K562 (cell line): ENCODE measurements around the gene POLD4. TPM values are rescaled to one million over a fixed set of nuclear protein-coding genes. Genes with fewer than 3 reads are reported as not detected.

Experiments used
- ATAC-seq: fragments of 200-7000 bp; cut with Tn5 transposase; 3 replicates; pipeline ENCODE4 v1.9.1; 2020; ENCODE audit warnings: moderate library complexity
- BruUV-seq: library from RNA; stranded (reverse); fragments of 400-500 nt; replicated peaks from 2 replicates; lab custom pipeline; 2021; lab: Mats Ljungman, UMichigan
- CTCF ChIA-PET: fragments of 300-600 bp; formaldehyde crosslinking; extraction: SDS; loops from one replicate; lab custom pipeline; 2021; ENCODE audit warnings: low intra/inter-chr PET ratio; lab: Yijun Ruan, JAX
- POLR2A ChIA-PET: fragments of 300-600, 350-650 bp; sonication (Branson Sonifier 250); formaldehyde crosslinking; extraction: SDS; loops from one replicate; lab custom pipeline; 2021; ENCODE audit warnings: antibody characterized with exemption, inconsistent platforms; lab: Yijun Ruan, JAX
- DNase-seq, 4 experiments: peaks; one replicate each; pipeline versions ENCODE4 v3.0.0 to v3.0.0-alpha.2; 2011 to 2018; ENCODE audit warnings: low spot score in 3 of 4, mixed read lengths in 3 of 4; ENCODE audit errors: extremely low read depth in 1 of 4
- FAIRE-seq: peaks from 2 replicates; lab custom pipeline; 2011; peaks lifted over from hg19 to GRCh38; lab: Jason Lieb, UNC
- H2AFZ ChIP-seq: 2 replicates; pipeline ENCODE4 v1.6.0; 2011; ENCODE audit warnings: low read depth, low read length, control low read depth, inconsistent platforms
- H3K27ac ChIP-seq: fragments of 200-600 bp; 3 replicates; pipeline ENCODE4 v1.8.0; 2011; ENCODE audit warnings: low read depth, mild to moderate bottlenecking, control low read depth, inconsistent platforms, low read length, moderate library complexity, mixed read lengths; ENCODE audit errors: extremely low read depth
- H3K27me3 ChIP-seq, 2 experiments: fragments of 300-600 bp in 1 of 2; 2 replicates in 1 of 2; 3 replicates in 1 of 2; pipeline versions ENCODE4 v1.6.0 to v1.8.0; 2011; ENCODE audit warnings: inconsistent platforms in 2 of 2, low read length in 2 of 2, mild to moderate bottlenecking in 1 of 2, mixed read lengths in 1 of 2, moderate library complexity in 1 of 2; ENCODE audit not compliant: control insufficient read depth in 2 of 2, insufficient read depth in 2 of 2
- H3K36me3 ChIP-seq: fragments of 300-600 bp; 3 replicates; pipeline ENCODE4 v1.8.0; 2011; ENCODE audit warnings: mild to moderate bottlenecking, low read length, inconsistent platforms; ENCODE audit not compliant: control insufficient read depth, insufficient read depth
- H3K4me1 ChIP-seq, 2 experiments: fragments of 200-600 bp in 1 of 2; replicated peaks in 1 of 2; 2 replicates in 1 of 2; 3 replicates in 1 of 2; pipeline versions ENCODE4 v1.5.1 to v1.8.0; 2011; ENCODE audit warnings: inconsistent platforms in 2 of 2, low read length in 2 of 2, mild to moderate bottlenecking in 1 of 2, mixed read lengths in 1 of 2, moderate library complexity in 1 of 2; ENCODE audit not compliant: control insufficient read depth in 2 of 2, insufficient read depth in 2 of 2
- H3K4me2 ChIP-seq: 2 replicates; pipeline ENCODE4 v1.6.1; 2011; ENCODE audit warnings: low read length, control low read depth, inconsistent platforms, mixed read lengths; ENCODE audit not compliant: insufficient read depth
- H3K4me3 ChIP-seq: fragments of 200-600 bp; sonication (generic), shearing (Covaris generic); 2 replicates; pipeline ENCODE4 v1.5.1; 2016; ENCODE audit warnings: control low read depth, inconsistent platforms
- H3K79me2 ChIP-seq: fragments of 200-600 bp; 3 replicates; pipeline ENCODE4 v1.8.0; 2011; ENCODE audit warnings: low read length, inconsistent platforms; ENCODE audit not compliant: control insufficient read depth, insufficient read depth
- H3K9ac ChIP-seq, 2 experiments: 2 replicates each; pipeline versions ENCODE4 v1.6.0 to v1.6.1; 2011; ENCODE audit warnings: low read depth in 2 of 2, low read length in 2 of 2, control low read depth in 1 of 2, inconsistent platforms in 1 of 2, mild to moderate bottlenecking in 1 of 2, mixed read lengths in 1 of 2; ENCODE audit not compliant: insufficient read depth in 1 of 2
- H3K9me1 ChIP-seq: one replicate; pipeline ENCODE4 v1.6.0; 2011; ENCODE audit warnings: inconsistent platforms, mild to moderate bottlenecking, low read length, moderate library complexity; ENCODE audit not compliant: control insufficient read depth, insufficient read depth
- H3K9me3 ChIP-seq: replicated peaks from 2 replicates; pipeline ENCODE4 v1.5.1; 2011; ENCODE audit warnings: low read depth, low read length, inconsistent platforms; ENCODE audit not compliant: control insufficient read depth, insufficient read depth
- H4K20me1 ChIP-seq: replicated peaks from 2 replicates; pipeline ENCODE4 v1.6.1; 2011; ENCODE audit warnings: low read length, inconsistent platforms, mixed read lengths; ENCODE audit not compliant: control insufficient read depth, insufficient read depth
- BRCA1 ChIP-seq, 2 experiments: fragments of 450-650 bp in 1 of 2; sonication (generic) in 1 of 2; formaldehyde crosslinking in 1 of 2; IDR thresholded peaks; 2 replicates each; pipeline versions ENCODE4 v1.5.0 to v1.6.1; 2017 to 2020; ENCODE audit warnings: mild to moderate bottlenecking in 1 of 2, missing genetic modification reagents in 1 of 2
- CCAR2 ChIP-seq: fragments of 200-400 bp; formaldehyde crosslinking; IDR thresholded peaks from 2 replicates; pipeline ENCODE4 v1.6.1; 2017; ENCODE audit warnings: mild to moderate bottlenecking, low read depth, low read length
- FIP1L1 ChIP-seq: fragments of 200-400 bp; formaldehyde crosslinking; IDR thresholded peaks from 2 replicates; pipeline ENCODE4 v1.6.1; 2018; ENCODE audit warnings: mild to moderate bottlenecking, low read depth, low read length; ENCODE audit not compliant: poor library complexity, severe bottlenecking
- HDAC1 ChIP-seq, 2 experiments: fragments of 450-650 bp; IDR thresholded peaks; 2 replicates each; pipeline ENCODE4 v1.6.1; 2016 to 2017; ENCODE audit warnings: inconsistent platforms in 1 of 2, mild to moderate bottlenecking in 1 of 2, moderate library complexity in 1 of 2
- HMGN3 ChIP-seq: IDR thresholded peaks from 2 replicates; pipeline ENCODE4 v1.6.1; 2011; ENCODE audit warnings: borderline replicate concordance, low read depth, mild to moderate bottlenecking, mixed read lengths, low read length; ENCODE audit not compliant: insufficient read length; ENCODE audit errors: extremely low read depth
- PHF8 ChIP-seq: fragments of 200-600 bp; sonication (generic); IDR thresholded peaks from 2 replicates; pipeline ENCODE4 v1.6.1; 2012; ENCODE audit warnings: mixed run types, mild to moderate bottlenecking, inconsistent platforms, low read length, moderate library complexity, borderline replicate concordance
- RBM14 ChIP-seq: fragments of 200-400 bp; formaldehyde crosslinking; IDR thresholded peaks from 2 replicates; pipeline ENCODE4 v1.6.1; 2018; ENCODE audit warnings: low read depth, mild to moderate bottlenecking, low read length, moderate library complexity, borderline replicate concordance; ENCODE audit not compliant: insufficient read depth
- ZEB2 ChIP-seq: fragments of 450-650 bp; IDR thresholded peaks from 2 replicates; pipeline ENCODE4 v1.6.1; 2016
- ZNF124 ChIP-seq: sonication (generic); formaldehyde crosslinking; IDR thresholded peaks from 2 replicates; pipeline ENCODE4 v1.8.1; 2022; ENCODE audit warnings: missing genetic modification reagents
- ZNF197 ChIP-seq: fragments of 200-800 bp; sonication (Bioruptor generic); IDR thresholded peaks from 2 replicates; pipeline ENCODE4 v1.6.1; 2016; ENCODE audit warnings: low read depth, missing genetic modification characterization, missing compliant biosample characterization
- ZNF232 ChIP-seq: sonication (generic); formaldehyde crosslinking; IDR thresholded peaks from 2 replicates; pipeline ENCODE4 v1.8.0; 2022; ENCODE audit warnings: mild to moderate bottlenecking, missing genetic modification reagents
- ZNF263 ChIP-seq: sonication (generic); formaldehyde crosslinking; IDR thresholded peaks from 2 replicates; pipeline ENCODE4 v1.8.0; 2022; ENCODE audit warnings: mild to moderate bottlenecking, missing genetic modification reagents, borderline replicate concordance
- WGBS: fragments of 100-300 bp; shearing (Covaris generic); methylation state at CpG from one replicate; pipeline ENCODE4 v1.1.6; 2016; ENCODE audit warnings: low coverage, mixed read lengths; ENCODE audit not compliant: insufficient coverage; ENCODE audit errors: missing lambda C conversion rate; 5-methylcytosine and 5-hydroxymethylcytosine counted together
- in situ Hi-C: fragments of 300-500 bp; cut with MboI; formaldehyde crosslinking; loops from 4 replicates; pipeline ENCODE4 v1.15.0; 2018; ENCODE audit warnings: inconsistent platforms, mixed read lengths
- intact Hi-C: fragments of 100-400 bp; cut with micrococcal nuclease; formaldehyde crosslinking; loops from 2 replicates; pipeline ENCODE4 v1.14.2; 2022
- polyA plus RNA-seq, 8 experiments: library from polyadenylated mRNA; depleted of rRNA in 4 of 8; stranded (reverse) in 5 of 8; unstranded in 3 of 8; fragments of >200 nt; fragmentation: Nextera tagmentation in 2 of 8; fragmentation: Illumina TruSeq in 1 of 8; extraction: Ambion mirVana in 2 of 8; extraction: Trizol in 1 of 8; gene quantifications; 2 replicates each; pipeline versions ENCODE4 v1.2.1 to v1.2.3, GENCODE V29; 2011 to 2014; ENCODE audit warnings: inconsistent platforms in 1 of 8, missing spikeins in 1 of 8
- total RNA-seq, 7 experiments: library from RNA; depleted of rRNA in 6 of 7; stranded (reverse); fragments of >200 nt in 6 of 7; fragmentation: Illumina TruSeq in 2 of 7; extraction: Trizol in 2 of 7; gene quantifications; 2 replicates each; pipeline versions ENCODE4 v1.2.1 to v1.2.3, GENCODE V29; 2011 to 2021; ENCODE audit warnings: low replicate concordance in 1 of 7
- TF ChIP-seq, protein P1 (sequence below): sonication (generic); formaldehyde crosslinking; IDR thresholded peaks from 2 replicates; pipeline ENCODE4 v1.8.1; 2023; ENCODE audit warnings: mild to moderate bottlenecking, missing genetic modification reagents
- TF ChIP-seq, protein P2 (sequence below): sonication (generic); formaldehyde crosslinking; IDR thresholded peaks from 2 replicates; pipeline ENCODE4 v1.8.1; 2023; ENCODE audit warnings: mild to moderate bottlenecking, missing genetic modification reagents, moderate library complexity

Gene POLD4
- total and polyA plus RNA-seq, 9 of the 15 experiments (the other 6 are each of a cell fraction or from before 2014, with no cell fraction given): 5.8 to 64.5 (median 18.3) TPM

- peak overlapping the region; percentile 95 for H2AFZ ChIP-seq
- ChIA-PET CTCF (interaction anchor here (0.9 to 3.1 kb wide), 8 partner anchors 28 to 263 kb away, joined by 3 to 35 read pairs (median 8); partner anchors contain the start of genes ANKRD13D and GRK2), POLR2A (interaction anchor here (0.6 to 1.7 kb wide), 20 partner anchors 10 to 850 kb away, joined by 3 to 10 read pairs (median 5); partner anchors contain the start of genes ANKRD13D, CLCF1, GRK2 and POLD4)
- DNase-seq (peak in 2 of 4 experiments; percentile 16 to 72), ATAC-seq (peak; percentile 27), FAIRE-seq (no peak)
- TSS peak; percentile 72 for BruUV-seq
- H3K4me2 ChIP-seq: peak overlapping the region; percentile 87
- peak overlapping the region; percentile 56 to 93 for H3K9ac ChIP-seq
- no peaks in the 10 kb centered on the region for H3K9me3 ChIP-seq
- under 1% methylated on average over 43 of the region's 53 CpGs for WGBS
- no peaks in the 10 kb centered on the region for H3K9me1 ChIP-seq
- no peaks in the 10 kb centered on the region for H3K27me3 ChIP-seq
- H4K20me1 ChIP-seq: no peaks in the 10 kb centered on the region
- H3K36me3 ChIP-seq: no peaks in the 10 kb centered on the region; the same call in 2 of the 3 replicates
- H3K4me1 ChIP-seq: peaks cover 29 to 32% of the 10 kb centered on the region in 2 experiments
- H3K79me2 ChIP-seq: peaks cover 6% of the 10 kb centered on the region; the same call in 1 of the 3 replicates
- peak overlapping the region; percentile 24; the same call in 2 of the 3 replicates for H3K27ac ChIP-seq
- peak overlapping the region; percentile 57 for H3K4me3 ChIP-seq
- intact Hi-C loops: loop anchor here (1.0 to 2.0 kb wide), 4 partner anchors 29 to 237 kb away; partner anchors contain the start of gene ANKRD13D
- in situ Hi-C loops: loop anchor here (5.0 kb wide), 1 partner anchor 236 kb away; no protein-coding TSS in a partner anchor
- TF ChIP-seq CCAR2 (no peak), ZEB2 (peak; percentile 40; the same call in 1 of the 2 replicates), FIP1L1 (peak; percentile 30), RBM14 (0 out of 2 replicates have a peak, but pooled peaks have one; percentile 36), ZNF232 (CRISPR knock-in tag) (peak; percentile 49; the same call in 1 of the 2 replicates), PHF8 (peak; percentile 15; the same call in 1 of the 2 replicates), HMGN3 (peak; percentile 26), ZNF124 (CRISPR knock-in tag) (no peak), BRCA1 (IDR thresholded peaks at IDR 0.05) (no peak), BRCA1 (CRISPR knock-in tag; IDR thresholded peaks at IDR 0.05) (peak; percentile 71; the same call in 1 of the 2 replicates), ZNF197 (no peak), ZNF263 (CRISPR knock-in tag) (peak; percentile 57; the same call in 1 of the 2 replicates), HDAC1 (IDR thresholded peaks at IDR 0.05) (peak in 1 of 2 experiments; percentile 36; a peak in 1 of 4 replicates)
- TF ChIP-seq, protein P1, sequence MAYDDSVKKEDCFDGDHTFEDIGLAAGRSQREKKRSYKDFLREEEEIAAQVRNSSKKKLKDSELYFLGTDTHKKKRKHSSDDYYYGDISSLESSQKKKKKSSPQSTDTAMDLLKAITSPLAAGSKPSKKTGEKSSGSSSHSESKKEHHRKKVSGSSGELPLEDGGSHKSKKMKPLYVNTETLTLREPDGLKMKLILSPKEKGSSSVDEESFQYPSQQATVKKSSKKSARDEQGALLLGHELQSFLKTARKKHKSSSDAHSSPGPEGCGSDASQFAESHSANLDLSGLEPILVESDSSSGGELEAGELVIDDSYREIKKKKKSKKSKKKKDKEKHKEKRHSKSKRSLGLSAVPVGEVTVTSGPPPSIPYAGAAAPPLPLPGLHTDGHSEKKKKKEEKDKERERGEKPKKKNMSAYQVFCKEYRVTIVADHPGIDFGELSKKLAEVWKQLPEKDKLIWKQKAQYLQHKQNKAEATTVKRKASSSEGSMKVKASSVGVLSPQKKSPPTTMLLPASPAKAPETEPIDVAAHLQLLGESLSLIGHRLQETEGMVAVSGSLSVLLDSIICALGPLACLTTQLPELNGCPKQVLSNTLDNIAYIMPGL (CRISPR knock-in tag): no peak
- TF ChIP-seq, protein P2, sequence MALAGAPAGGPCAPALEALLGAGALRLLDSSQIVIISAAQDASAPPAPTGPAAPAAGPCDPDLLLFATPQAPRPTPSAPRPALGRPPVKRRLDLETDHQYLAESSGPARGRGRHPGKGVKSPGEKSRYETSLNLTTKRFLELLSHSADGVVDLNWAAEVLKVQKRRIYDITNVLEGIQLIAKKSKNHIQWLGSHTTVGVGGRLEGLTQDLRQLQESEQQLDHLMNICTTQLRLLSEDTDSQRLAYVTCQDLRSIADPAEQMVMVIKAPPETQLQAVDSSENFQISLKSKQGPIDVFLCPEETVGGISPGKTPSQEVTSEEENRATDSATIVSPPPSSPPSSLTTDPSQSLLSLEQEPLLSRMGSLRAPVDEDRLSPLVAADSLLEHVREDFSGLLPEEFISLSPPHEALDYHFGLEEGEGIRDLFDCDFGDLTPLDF (CRISPR knock-in tag): peak; percentile 69; the same call in 1 of the 2 replicates
These were observed 35.3 kb downstream of the POLD4 start for GRCh38 chr11:67317888-67318555.
